ENCODE data around the gene DOCK10. TPM values are rescaled to one million over a fixed set of nuclear protein-coding genes. Genes with fewer than 3 reads are reported as not detected.

The DOCK10 gene
- total and polyA plus RNA-seq, 9 of the 15 experiments (the other 6 are each of a cell fraction or from before 2014, with no cell fraction given), result 0.01 to 0.87 (median 0.18) TPM

DNA sequence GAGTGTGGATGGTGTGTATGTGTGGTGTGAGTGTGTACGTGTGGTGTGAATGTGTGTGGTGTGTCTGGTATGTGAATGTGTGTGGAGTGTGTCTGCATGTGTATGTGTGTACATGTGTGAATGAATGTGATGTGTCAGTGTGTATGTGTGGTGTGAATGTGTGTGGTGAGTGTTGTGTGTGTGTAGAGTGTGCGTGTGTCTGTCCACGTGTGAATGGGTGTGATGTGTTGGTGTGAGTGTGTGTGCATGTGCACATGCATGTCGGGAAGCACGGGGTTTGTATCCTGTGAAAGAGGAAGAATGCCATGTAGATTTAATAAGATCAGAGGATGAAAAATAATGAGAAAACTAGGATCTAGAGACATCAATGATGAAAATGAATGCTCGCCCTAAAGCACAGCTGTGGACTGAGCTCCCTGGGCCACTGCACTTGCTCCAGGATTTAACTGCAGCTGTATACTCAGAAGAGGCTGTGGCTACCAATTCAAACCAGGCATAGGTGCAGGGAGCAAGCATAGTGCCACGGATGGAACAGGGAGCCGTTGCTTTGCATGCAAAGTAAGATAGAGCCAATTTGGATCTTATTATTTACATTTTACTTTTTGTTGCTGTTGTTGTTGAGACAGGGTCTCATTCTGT, 122.7 kb downstream of the DOCK10 start (continued):
- TF ChIP-seq KDM5B (IDR thresholded peaks at IDR 0.05; ENCODE audit: insufficient replicate concordance, low read depth, low read length), result no peak
- TF ChIP-seq ERF (CRISPR knock-in tag; IDR thresholded peaks at IDR 0.05), result no peak
- TF ChIP-seq HMG20B (CRISPR knock-in tag; IDR thresholded peaks at IDR 0.05), result no peak

DNA sequence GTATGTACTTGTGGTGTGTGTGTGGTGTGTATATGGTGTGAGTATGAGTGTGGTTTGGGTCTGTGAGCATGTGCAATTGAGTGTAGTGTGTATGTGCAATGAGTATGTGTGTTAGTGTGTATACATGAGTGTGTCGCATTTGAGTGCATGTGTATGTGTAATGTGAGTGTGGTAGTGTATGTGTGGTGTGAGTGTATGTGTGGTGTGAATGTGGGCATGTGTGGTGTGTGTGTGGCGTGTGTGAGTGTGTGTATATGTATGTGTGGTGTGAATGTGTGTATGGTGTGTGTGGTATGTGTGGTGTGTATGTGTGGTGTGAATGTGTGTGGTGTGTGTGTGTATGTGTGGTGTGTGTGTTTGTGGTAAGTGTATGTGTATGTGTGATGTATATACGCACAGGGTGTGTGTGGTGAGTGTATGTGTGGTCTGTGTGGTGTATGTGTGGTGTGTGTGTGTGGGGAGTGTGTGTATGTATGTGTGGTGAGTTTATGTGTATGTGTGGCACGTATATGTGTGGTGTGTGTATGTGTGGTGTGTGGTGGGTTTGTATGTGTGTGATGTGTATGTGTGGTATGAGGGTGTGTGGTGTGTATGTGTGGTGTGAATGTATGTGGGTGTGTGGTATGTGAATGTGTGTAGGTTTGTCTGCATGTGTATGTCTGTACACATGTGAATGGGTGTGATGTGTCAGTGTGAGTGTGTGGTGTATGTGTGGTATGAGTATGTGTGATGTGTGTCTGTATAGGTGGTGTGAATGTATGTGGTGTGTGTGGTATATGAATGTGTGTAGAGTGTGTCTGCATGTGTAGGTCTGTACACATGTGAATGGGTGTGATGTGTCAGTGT, 123.4 kb downstream of the DOCK10 start:
- no peak for FAIRE-seq
- H3K9me3 ChIP-seq (replicated peaks; ENCODE audit: control insufficient read depth, insufficient read depth, low read depth, low read length), result no peaks in the 10 kb centered on the region; the same call in 1 of the 2 replicates
- H3K4me2 ChIP-seq (ENCODE audit: insufficient read depth, low read length), result no peak overlapping the region
- intact Hi-C loops (cut with micrococcal nuclease), result no loop called here
- 0% methylated on average over 2 of the region's 4 CpGs for WGBS (ENCODE audit: insufficient coverage, low coverage, missing lambda C conversion rate)
- H2AFZ ChIP-seq (ENCODE audit: low read depth, low read length), result no peak overlapping the region
- no peaks in the 10 kb centered on the region for H4K20me1 ChIP-seq (replicated peaks; ENCODE audit: control insufficient read depth, insufficient read depth, low read length)
- POLR2A ChIA-PET, result no interaction called here
- no peaks in the 10 kb centered on the region for H3K27me3 ChIP-seq (ENCODE audit: control insufficient read depth in 2 of 2, insufficient read depth in 2 of 2, low read length in 2 of 2)
- no peaks in the 10 kb centered on the region for H3K9me1 ChIP-seq (ENCODE audit: control insufficient read depth, insufficient read depth, low read length)
- no peak overlapping the region for H3K4me3 ChIP-seq
- H3K9ac ChIP-seq (ENCODE audit: insufficient read depth in 1 of 2, low read depth in 2 of 2, low read length in 2 of 2), result no peak overlapping the region
- H3K4me1 ChIP-seq (replicated peaks in 1 of 2; ENCODE audit: control insufficient read depth in 2 of 2, insufficient read depth in 2 of 2, low read length in 2 of 2), result no peaks in the 10 kb centered on the region
- in situ Hi-C loops (cut with MboI), result no loop called here
- no peak overlapping the region for H3K27ac ChIP-seq (ENCODE audit: extremely low read depth, low read depth, low read length)
- TF ChIP-seq, protein P1, sequence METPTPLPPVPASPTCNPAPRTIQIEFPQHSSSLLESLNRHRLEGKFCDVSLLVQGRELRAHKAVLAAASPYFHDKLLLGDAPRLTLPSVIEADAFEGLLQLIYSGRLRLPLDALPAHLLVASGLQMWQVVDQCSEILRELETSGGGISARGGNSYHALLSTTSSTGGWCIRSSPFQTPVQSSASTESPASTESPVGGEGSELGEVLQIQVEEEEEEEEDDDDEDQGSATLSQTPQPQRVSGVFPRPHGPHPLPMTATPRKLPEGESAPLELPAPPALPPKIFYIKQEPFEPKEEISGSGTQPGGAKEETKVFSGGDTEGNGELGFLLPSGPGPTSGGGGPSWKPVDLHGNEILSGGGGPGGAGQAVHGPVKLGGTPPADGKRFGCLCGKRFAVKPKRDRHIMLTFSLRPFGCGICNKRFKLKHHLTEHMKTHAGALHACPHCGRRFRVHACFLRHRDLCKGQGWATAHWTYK (CRISPR knock-in tag; IDR thresholded peaks at IDR 0.05), result no peak
- TF ChIP-seq KLF16 (IDR thresholded peaks at IDR 0.05) (no peak), KAT8 (IDR thresholded peaks at IDR 0.05; ENCODE audit: low read depth) (no peak), HDAC2 (IDR thresholded peaks at IDR 0.05) (no peak), ELF4 (CRISPR knock-in tag; IDR thresholded peaks at IDR 0.05) (no peak), STAG1 (CRISPR knock-in tag; IDR thresholded peaks at IDR 0.05; ENCODE audit: borderline replicate concordance) (no peak), TCF7L2 (IDR thresholded peaks at IDR 0.05; ENCODE audit: low read depth, low read length) (no peak), CBX1 (IDR thresholded peaks at IDR 0.05; ENCODE audit: low read depth) (no peak)
- TF ChIP-seq, protein P2, sequence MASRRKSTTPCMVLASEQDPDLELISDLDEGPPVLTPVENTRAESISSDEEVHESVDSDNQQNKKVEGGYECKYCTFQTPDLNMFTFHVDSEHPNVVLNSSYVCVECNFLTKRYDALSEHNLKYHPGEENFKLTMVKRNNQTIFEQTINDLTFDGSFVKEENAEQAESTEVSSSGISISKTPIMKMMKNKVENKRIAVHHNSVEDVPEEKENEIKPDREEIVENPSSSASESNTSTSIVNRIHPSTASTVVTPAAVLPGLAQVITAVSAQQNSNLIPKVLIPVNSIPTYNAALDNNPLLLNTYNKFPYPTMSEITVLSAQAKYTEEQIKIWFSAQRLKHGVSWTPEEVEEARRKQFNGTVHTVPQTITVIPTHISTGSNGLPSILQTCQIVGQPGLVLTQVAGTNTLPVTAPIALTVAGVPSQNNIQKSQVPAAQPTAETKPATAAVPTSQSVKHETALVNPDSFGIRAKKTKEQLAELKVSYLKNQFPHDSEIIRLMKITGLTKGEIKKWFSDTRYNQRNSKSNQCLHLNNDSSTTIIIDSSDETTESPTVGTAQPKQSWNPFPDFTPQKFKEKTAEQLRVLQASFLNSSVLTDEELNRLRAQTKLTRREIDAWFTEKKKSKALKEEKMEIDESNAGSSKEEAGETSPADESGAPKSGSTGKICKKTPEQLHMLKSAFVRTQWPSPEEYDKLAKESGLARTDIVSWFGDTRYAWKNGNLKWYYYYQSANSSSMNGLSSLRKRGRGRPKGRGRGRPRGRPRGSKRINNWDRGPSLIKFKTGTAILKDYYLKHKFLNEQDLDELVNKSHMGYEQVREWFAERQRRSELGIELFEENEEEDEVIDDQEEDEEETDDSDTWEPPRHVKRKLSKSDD (conservative IDR thresholded peaks at IDR 0.05; ENCODE audit: low read length), result no peak
- TF ChIP-seq, protein P3, sequence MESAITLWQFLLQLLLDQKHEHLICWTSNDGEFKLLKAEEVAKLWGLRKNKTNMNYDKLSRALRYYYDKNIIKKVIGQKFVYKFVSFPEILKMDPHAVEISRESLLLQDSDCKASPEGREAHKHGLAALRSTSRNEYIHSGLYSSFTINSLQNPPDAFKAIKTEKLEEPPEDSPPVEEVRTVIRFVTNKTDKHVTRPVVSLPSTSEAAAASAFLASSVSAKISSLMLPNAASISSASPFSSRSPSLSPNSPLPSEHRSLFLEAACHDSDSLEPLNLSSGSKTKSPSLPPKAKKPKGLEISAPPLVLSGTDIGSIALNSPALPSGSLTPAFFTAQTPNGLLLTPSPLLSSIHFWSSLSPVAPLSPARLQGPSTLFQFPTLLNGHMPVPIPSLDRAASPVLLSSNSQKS (CRISPR knock-in tag; IDR thresholded peaks at IDR 0.05), result no peak
- TF ChIP-seq, protein P4, sequence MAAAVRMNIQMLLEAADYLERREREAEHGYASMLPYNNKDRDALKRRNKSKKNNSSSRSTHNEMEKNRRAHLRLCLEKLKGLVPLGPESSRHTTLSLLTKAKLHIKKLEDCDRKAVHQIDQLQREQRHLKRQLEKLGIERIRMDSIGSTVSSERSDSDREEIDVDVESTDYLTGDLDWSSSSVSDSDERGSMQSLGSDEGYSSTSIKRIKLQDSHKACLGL (CRISPR knock-in tag; IDR thresholded peaks at IDR 0.05; ENCODE audit: borderline replicate concordance, poor library complexity, severe bottlenecking), result no peak
- H3K79me2 ChIP-seq (ENCODE audit: control insufficient read depth, insufficient read depth, low read length), result no peaks in the 10 kb centered on the region
- H3K36me3 ChIP-seq (ENCODE audit: control insufficient read depth, insufficient read depth, low read length), result no peaks in the 10 kb centered on the region
- DNase-seq (ENCODE audit: extremely low read depth in 1 of 4, low spot score in 3 of 4), result no peak
- no peak for ATAC-seq
- CTCF ChIA-PET (ENCODE audit: low intra/inter-chr PET ratio), result no interaction called here
- no TSS peak for BruUV-seq (replicated peaks)

Measured in K562 (cell line).